Stimulated activated CD4-positive, alpha-beta T cell treated with anti-CD3 and anti-CD28 coated beads, Interleukin-1b, Interleukin-23, amount 100 ng/mL, for 4 hours (primary cell): ENCODE results near the gene CNMD.
"Not testable (repeated sequence)": the region's sequence is repeated elsewhere in the genome, so short reads cannot be mapped to it uniquely, and the experiment has no call there.

Experiments used
- DNase-seq, 2 donors: peaks; one replicate each; pipeline ENCODE4 v3.0.0-alpha.2; 2020; ENCODE audit warnings: low read depth in 2 of 2

The CNMD gene

GRCh38 chr13:52686376-52686775, 53.2 kb downstream of the CNMD start:
- DNase-seq: no peak

- DNase-seq: not testable (repeated sequence)
Observed at GRCh38 chr13:52685806-52686205, 53.8 kb downstream of the CNMD start.

- no peak for DNase-seq
Observed at GRCh38 chr13:52677823-52678222, 61.8 kb downstream of the CNMD start.

- no peak for DNase-seq
Observed at GRCh38 chr13:52673465-52673864, 66.2 kb downstream of the CNMD start.

- DNase-seq: no peak
Observed at GRCh38 chr13:52670726-52671125, 68.9 kb downstream of the CNMD start.

- no peak for DNase-seq
Observed at GRCh38 chr13:52669677-52670076, 69.9 kb downstream of the CNMD start.

GRCh38 chr13:52665325-52665724, 74.3 kb downstream of the CNMD start:
- DNase-seq: no peak

GRCh38 chr13:52664272-52664671, 75.3 kb downstream of the CNMD start:
- no peak for DNase-seq

- DNase-seq: no peak
Observed at GRCh38 chr13:52659340-52659739, 80.3 kb downstream of the CNMD start.
